SK-N-SH (cell line): Measurements from ENCODE around the gene KIF21B. TPM values are rescaled to one million over a fixed set of nuclear protein-coding genes. Genes with fewer than 3 reads are reported as not detected.

Experiments
- CTCF ChIA-PET: fragments of 300-600, 350-600 bp; formaldehyde crosslinking; extraction: SDS; loops from one replicate; lab custom pipeline; 2021; lab: Yijun Ruan, JAX
- POLR2A ChIA-PET: fragments of 350-600 bp; sonication (Branson Sonifier 250); formaldehyde crosslinking; extraction: SDS; loops from one replicate; lab custom pipeline; 2020; ENCODE audit warnings: antibody characterized with exemption, inconsistent platforms; lab: Yijun Ruan, JAX
- DNase-seq: peaks from one replicate; pipeline ENCODE4 v3.0.0; 2012
- H2AFZ ChIP-seq: fragments of 200-600 bp; sonication (generic); 2 replicates; pipeline ENCODE4 v1.8.1; 2016; ENCODE audit warnings: antibody characterized with exemption, mild to moderate bottlenecking, low read depth
- H3F3A ChIP-seq: fragments of 200-600 bp; sonication (generic); replicated peaks from 2 replicates; pipeline ENCODE3; 2016; ENCODE audit warnings: antibody characterized with exemption, mild to moderate bottlenecking; ENCODE audit not compliant: insufficient read depth
- H3K27ac ChIP-seq, 2 experiments: fragments of 200-500 bp in 1 of 2; fragments of 200-600 bp in 1 of 2; sonication (Bioruptor generic) in 1 of 2; sonication (generic), shearing (Covaris generic) in 1 of 2; 2 replicates each; pipeline versions ENCODE4 v1.5.1 to v1.6.1; 2014 to 2016; ENCODE audit warnings: low read depth in 2 of 2, inconsistent platforms in 1 of 2, low read length in 1 of 2, mild to moderate bottlenecking in 1 of 2, mixed read lengths in 1 of 2
- H3K27me3 ChIP-seq: fragments of 200-600 bp; sonication (generic), shearing (Covaris generic); 2 replicates; pipeline ENCODE4 v1.6.1; 2016; ENCODE audit warnings: mixed run types; ENCODE audit not compliant: insufficient read depth
- H3K36me3 ChIP-seq, 2 experiments: fragments of 200-500 bp in 1 of 2; fragments of 200-600 bp in 1 of 2; sonication (Bioruptor generic) in 1 of 2; sonication (generic) in 1 of 2; replicated peaks in 1 of 2; 2 replicates each; pipeline versions ENCODE3 to v1.5.1; 2014 to 2016; ENCODE audit warnings: low read length in 1 of 2, mild to moderate bottlenecking in 1 of 2; ENCODE audit not compliant: insufficient read depth in 2 of 2, control insufficient read depth in 1 of 2
- H3K4me1 ChIP-seq, 2 experiments: fragments of 200-500 bp in 1 of 2; fragments of 200-600 bp in 1 of 2; sonication (Bioruptor generic) in 1 of 2; sonication (generic), shearing (Covaris generic) in 1 of 2; 2 replicates each; pipeline versions ENCODE4 v1.5.1 to v1.6.1; 2014 to 2016; ENCODE audit warnings: low read depth in 1 of 2, low read length in 1 of 2, mixed run types in 1 of 2; ENCODE audit not compliant: insufficient read depth in 2 of 2, control insufficient read depth in 1 of 2
- H3K4me2 ChIP-seq: fragments of 200-600 bp; sonication (generic), shearing (Covaris generic); 2 replicates; pipeline ENCODE4 v1.6.1; 2017; ENCODE audit warnings: mixed run types
- H3K4me3 ChIP-seq, 2 experiments: fragments of 200-500 bp in 1 of 2; fragments of 200-600 bp in 1 of 2; sonication (Bioruptor generic) in 1 of 2; sonication (generic), shearing (Covaris generic) in 1 of 2; 2 replicates each; pipeline versions ENCODE4 v1.5.1 to v1.8.1; 2014 to 2016; ENCODE audit warnings: low read depth in 2 of 2, inconsistent platforms in 1 of 2, low read length in 1 of 2, mild to moderate bottlenecking in 1 of 2, mixed read lengths in 1 of 2, moderate library complexity in 1 of 2
- H3K79me2 ChIP-seq: fragments of 200-600 bp; sonication (generic); 2 replicates; pipeline ENCODE4 v1.8.1; 2017; ENCODE audit warnings: mild to moderate bottlenecking; ENCODE audit not compliant: insufficient read depth
- H3K9ac ChIP-seq: fragments of 200-600 bp; sonication (generic); 2 replicates; pipeline ENCODE4 v1.6.1; 2017; ENCODE audit warnings: mixed run types
- H3K9me2 ChIP-seq: fragments of 200-600 bp; sonication (generic); 2 replicates; pipeline ENCODE4 v1.6.1; 2017; ENCODE audit warnings: mixed run types
- H3K9me3 ChIP-seq: fragments of 200-600 bp; sonication (generic); 2 replicates; pipeline ENCODE4 v1.6.1; 2017; ENCODE audit warnings: mixed run types, mild to moderate bottlenecking, moderate library complexity
- H4K20me1 ChIP-seq: fragments of 200-600 bp; sonication (generic); 2 replicates; pipeline ENCODE4 v1.6.1; 2017; ENCODE audit warnings: mild to moderate bottlenecking, mixed run types; ENCODE audit not compliant: insufficient read depth
- GABPA ChIP-seq: IDR thresholded peaks from 2 replicates; pipeline ENCODE4 v1.4.0; 2012; ENCODE audit warnings: low read depth, mild to moderate bottlenecking
- MEF2A ChIP-seq: IDR thresholded peaks from 2 replicates; pipeline ENCODE4 v1.4.0; 2012; ENCODE audit warnings: low read depth, borderline replicate concordance
- NRF1 ChIP-seq: IDR thresholded peaks from 2 replicates; pipeline ENCODE4 v1.6.1; 2012; ENCODE audit warnings: low read depth, mild to moderate bottlenecking, low read length
- RAD21 ChIP-seq: IDR thresholded peaks from 2 replicates; pipeline ENCODE4 v1.6.1; 2012; ENCODE audit warnings: mild to moderate bottlenecking, low read length
- RCOR1 ChIP-seq: fragments of 150-350 bp; IDR thresholded peaks from 2 replicates; pipeline ENCODE4 v1.6.1; 2017; ENCODE audit warnings: antibody characterized with exemption, low read length
- REST ChIP-seq: IDR thresholded peaks from 2 replicates; pipeline ENCODE4 v1.6.1; 2012; ENCODE audit warnings: mild to moderate bottlenecking, low read depth, low read length, moderate library complexity
- SIN3A ChIP-seq: IDR thresholded peaks from 2 replicates; pipeline ENCODE4 v1.6.1; 2012; ENCODE audit warnings: low read depth, mild to moderate bottlenecking, low read length, moderate library complexity, borderline replicate concordance
- SMC3 ChIP-seq: IDR thresholded peaks from 2 replicates; pipeline ENCODE4 v1.6.1; 2012; ENCODE audit warnings: low read depth, low read length, improper control_type of control experiment
- TAF1 ChIP-seq: IDR thresholded peaks from 2 replicates; pipeline ENCODE4 v1.6.1; 2012; ENCODE audit warnings: low read depth, mild to moderate bottlenecking, low read length, moderate library complexity, borderline replicate concordance
- TEAD4 ChIP-seq: IDR thresholded peaks from 2 replicates; pipeline ENCODE4 v1.4.0; 2012; ENCODE audit warnings: mild to moderate bottlenecking, borderline replicate concordance; ENCODE audit not compliant: insufficient read depth
- USF2 ChIP-seq: fragments of 150-350 bp; IDR thresholded peaks from 2 replicates; pipeline ENCODE4 v1.6.1; 2017; ENCODE audit warnings: antibody characterized with exemption, low read length, low read depth, borderline replicate concordance
- WGBS: methylation state at CpG from one replicate; pipeline ENCODE4 v1.1.6; 2017; ENCODE audit warnings: low lambda C conversion rate; 5-methylcytosine and 5-hydroxymethylcytosine counted together
- polyA plus RNA-seq, 3 experiments: library from polyadenylated mRNA; depleted of rRNA; stranded (reverse); fragments of >200 nt; gene quantifications; 2 replicates each; pipeline ENCODE4 v1.2.3, GENCODE V29; 2012
- TF ChIP-seq, protein P1 (sequence below): fragments of 150-350 bp; IDR thresholded peaks from 2 replicates; pipeline ENCODE4 v1.6.1; 2016; ENCODE audit warnings: mild to moderate bottlenecking, low read depth, low read length
- TF ChIP-seq, protein P2 (sequence below): IDR thresholded peaks from 2 replicates; pipeline ENCODE4 v1.4.0; 2012; ENCODE audit warnings: low read depth
- TF ChIP-seq, protein P3 (sequence below): IDR thresholded peaks from 2 replicates; pipeline ENCODE4 v1.4.0; 2012; ENCODE audit warnings: low read depth, borderline replicate concordance

The KIF21B gene
- polyA plus RNA-seq, 1 of the 3 experiments (the other 2 are of a cell fraction), result 0.26 TPM

GRCh38 chr1:201014816-201015200, 8.7 kb downstream of the KIF21B start:
- no peak for DNase-seq
- Histone ChIP-seq H3K9ac (no peak overlapping the region), H3K9me3 (no peaks in the 10 kb centered on the region)
- TF ChIP-seq REST, result no peak
- TF ChIP-seq, protein P1, sequence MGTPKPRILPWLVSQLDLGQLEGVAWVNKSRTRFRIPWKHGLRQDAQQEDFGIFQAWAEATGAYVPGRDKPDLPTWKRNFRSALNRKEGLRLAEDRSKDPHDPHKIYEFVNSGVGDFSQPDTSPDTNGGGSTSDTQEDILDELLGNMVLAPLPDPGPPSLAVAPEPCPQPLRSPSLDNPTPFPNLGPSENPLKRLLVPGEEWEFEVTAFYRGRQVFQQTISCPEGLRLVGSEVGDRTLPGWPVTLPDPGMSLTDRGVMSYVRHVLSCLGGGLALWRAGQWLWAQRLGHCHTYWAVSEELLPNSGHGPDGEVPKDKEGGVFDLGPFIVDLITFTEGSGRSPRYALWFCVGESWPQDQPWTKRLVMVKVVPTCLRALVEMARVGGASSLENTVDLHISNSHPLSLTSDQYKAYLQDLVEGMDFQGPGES, result no peak
- TF ChIP-seq, all 33 proteins: peak for 0
- peaks cover 10 to 46% of the 10 kb centered on the region in 2 experiments; a peak in 3 of 4 replicates for H3K4me1 ChIP-seq
- ChIA-PET POLR2A (no interaction called here), CTCF (interaction anchor here (1.0 to 6.2 kb wide), 5 partner anchors 10 to 135 kb away, joined by 3 to 40 read pairs (median 3); no protein-coding TSS in a partner anchor)
- H2AFZ ChIP-seq, result no peak overlapping the region
- no peaks in the 10 kb centered on the region for H3F3A ChIP-seq
- H3K27ac ChIP-seq, result no peak overlapping the region; a peak in 1 of 4 replicates
- H4K20me1 ChIP-seq, result no peaks in the 10 kb centered on the region
- no peaks in the 10 kb centered on the region for H3K36me3 ChIP-seq
- no peak overlapping the region for H3K4me2 ChIP-seq
- no peaks in the 10 kb centered on the region for H3K9me2 ChIP-seq
- no peak overlapping the region for H3K4me3 ChIP-seq
- no peaks in the 10 kb centered on the region for H3K79me2 ChIP-seq
- H3K27me3 ChIP-seq, result no peaks in the 10 kb centered on the region
- whole genome bisulfite sequencing, result 86% methylated on average over 3 of the region's 3 CpGs

DNA sequence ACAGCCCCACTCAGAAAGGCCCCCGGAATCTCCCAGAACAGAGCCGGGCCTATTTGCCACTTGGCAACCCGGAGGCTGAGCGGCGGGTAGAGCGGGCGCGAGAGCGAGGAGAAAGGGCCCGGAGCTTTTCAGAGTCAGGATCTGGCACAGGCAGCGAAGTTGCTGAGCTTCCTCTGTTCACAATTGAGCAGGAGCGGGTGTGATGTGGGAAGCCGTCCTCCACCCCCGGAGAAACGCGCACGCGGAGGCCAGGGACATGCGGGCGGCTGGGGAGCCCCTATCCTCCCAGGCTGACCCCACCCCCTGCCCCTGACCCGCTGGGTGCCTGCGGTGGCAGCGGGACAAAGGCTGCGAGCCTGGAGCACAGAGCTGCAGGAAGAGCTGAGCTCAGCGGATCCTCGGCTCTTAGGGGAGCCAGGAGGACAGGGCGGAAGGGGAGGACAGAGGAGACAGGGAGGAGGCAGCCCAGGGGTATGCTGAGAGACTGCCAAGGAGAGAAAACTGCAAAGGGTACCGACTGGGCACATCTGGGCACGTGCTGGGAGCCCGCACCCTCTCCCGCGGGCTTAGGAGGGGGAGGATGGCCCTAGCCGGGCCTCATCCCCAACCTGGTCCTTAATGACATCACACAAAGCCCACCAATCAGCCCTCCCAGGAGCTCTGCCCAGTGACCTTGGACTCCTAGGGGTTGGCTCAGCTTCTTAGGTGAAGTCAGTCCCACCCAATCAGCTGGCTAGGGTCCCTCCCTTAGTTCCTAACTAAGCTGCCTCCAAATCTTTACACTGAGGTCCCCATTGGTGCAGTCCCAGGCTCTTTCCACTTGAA, 9.3 kb downstream of the KIF21B start:
- CTCF ChIA-PET, result interaction anchor here (1.0 to 6.2 kb wide), 4 partner anchors 9 to 43 kb away, joined by 3 to 40 read pairs (median 3); no protein-coding TSS in a partner anchor
- no peaks in the 10 kb centered on the region for H4K20me1 ChIP-seq
- no peaks in the 10 kb centered on the region for H3K79me2 ChIP-seq
- no peak overlapping the region for H2AFZ ChIP-seq
- WGBS, result 92% methylated on average over 30 of the region's 33 CpGs
- no peaks in the 10 kb centered on the region for H3K9me2 ChIP-seq
- H3K27me3 ChIP-seq, result no peaks in the 10 kb centered on the region
- no peak overlapping the region for H3K9ac ChIP-seq
- H3K4me1 ChIP-seq, result peaks cover 10 to 46% of the 10 kb centered on the region in 2 experiments; a peak in 3 of 4 replicates
- no peak overlapping the region for H3K4me3 ChIP-seq
- no peaks in the 10 kb centered on the region for H3K9me3 ChIP-seq
- POLR2A ChIA-PET, result no interaction called here
- no peaks in the 10 kb centered on the region for H3F3A ChIP-seq
- H3K36me3 ChIP-seq, result no peaks in the 10 kb centered on the region
- H3K4me2 ChIP-seq, result no peak overlapping the region
- DNase-seq, result no peak
- no peak overlapping the region for H3K27ac ChIP-seq
- no peak for TF ChIP-seq MEF2A
- TF ChIP-seq, protein P2, sequence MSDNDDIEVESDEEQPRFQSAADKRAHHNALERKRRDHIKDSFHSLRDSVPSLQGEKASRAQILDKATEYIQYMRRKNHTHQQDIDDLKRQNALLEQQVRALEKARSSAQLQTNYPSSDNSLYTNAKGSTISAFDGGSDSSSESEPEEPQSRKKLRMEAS, result no peak
- TF ChIP-seq GABPA, result no peak
- TF ChIP-seq NRF1, result no peak
- no peak for TF ChIP-seq SIN3A
- no peak for TF ChIP-seq TEAD4
- TF ChIP-seq RAD21, result no peak
- TF ChIP-seq USF2, result no peak
- no peak for TF ChIP-seq RCOR1
- TF ChIP-seq, protein P3, sequence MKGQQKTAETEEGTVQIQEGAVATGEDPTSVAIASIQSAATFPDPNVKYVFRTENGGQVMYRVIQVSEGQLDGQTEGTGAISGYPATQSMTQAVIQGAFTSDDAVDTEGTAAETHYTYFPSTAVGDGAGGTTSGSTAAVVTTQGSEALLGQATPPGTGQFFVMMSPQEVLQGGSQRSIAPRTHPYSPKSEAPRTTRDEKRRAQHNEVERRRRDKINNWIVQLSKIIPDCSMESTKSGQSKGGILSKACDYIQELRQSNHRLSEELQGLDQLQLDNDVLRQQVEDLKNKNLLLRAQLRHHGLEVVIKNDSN, result no peak
- TF ChIP-seq SMC3, result no peak
- TF ChIP-seq, protein P1, result no peak
- no peak for TF ChIP-seq TAF1
